Fibroblast of lung (primary cell): ENCODE results near the gene PPP1R1B. TPM values are rescaled to one million over a fixed set of nuclear protein-coding genes. Genes with fewer than 3 reads are reported as not detected.
A peak's percentile ranks its signal among the peaks of the same experiment; 100 is the strongest.

Experiments
- DNase-seq, 2 donors: peaks; one replicate each; pipeline versions ENCODE4 v3.0.0 to v3.0.0-alpha.2; 2010; ENCODE audit warnings: low read depth in 2 of 2
- H2AFZ ChIP-seq: 2 replicates; pipeline ENCODE4 v1.5.1; 2012; ENCODE audit warnings: low read length, control low read depth, inconsistent platforms
- H3K27ac ChIP-seq: 2 replicates; pipeline ENCODE4 v1.5.1; 2011; ENCODE audit warnings: low read length, control low read depth; ENCODE audit not compliant: insufficient read depth
- H3K27me3 ChIP-seq: 2 replicates; pipeline ENCODE4 v1.5.1; 2011; ENCODE audit warnings: mild to moderate bottlenecking, low read length; ENCODE audit not compliant: control insufficient read depth, insufficient read depth
- H3K36me3 ChIP-seq: 2 replicates; pipeline ENCODE4 v1.5.1; 2011; ENCODE audit warnings: low read length; ENCODE audit not compliant: control insufficient read depth, insufficient read depth
- H3K4me1 ChIP-seq: 2 replicates; pipeline ENCODE4 v1.5.1; 2011; ENCODE audit warnings: low read length; ENCODE audit not compliant: control insufficient read depth, insufficient read depth; ENCODE audit errors: extremely low read depth
- H3K4me2 ChIP-seq: 2 replicates; pipeline ENCODE4 v1.5.1; 2011; ENCODE audit warnings: low read length, control low read depth; ENCODE audit not compliant: insufficient read depth; ENCODE audit errors: extremely low read depth
- H3K4me3 ChIP-seq, 4 experiments: fragments of 200-600 bp in 1 of 4; sonication (generic) in 1 of 4; replicated peaks in 1 of 4; 2 replicates each; pipeline ENCODE4 v1.5.1; 2011 to 2016; ENCODE audit warnings: low read length in 4 of 4, low read depth in 3 of 4, mild to moderate bottlenecking in 3 of 4, control low read depth in 2 of 4, inconsistent platforms in 1 of 4, mixed read lengths in 1 of 4; ENCODE audit not compliant: insufficient read depth in 1 of 4; ENCODE audit errors: control extremely low read depth in 1 of 4
- H3K79me2 ChIP-seq: 2 replicates; pipeline ENCODE4 v1.5.1; 2012; ENCODE audit warnings: mild to moderate bottlenecking, low read length, inconsistent platforms; ENCODE audit not compliant: control insufficient read depth, insufficient read depth
- H3K9ac ChIP-seq: 2 replicates; pipeline ENCODE4 v1.5.1; 2011; ENCODE audit warnings: mild to moderate bottlenecking, low read length, control low read depth; ENCODE audit not compliant: insufficient read depth
- H3K9me3 ChIP-seq: 2 replicates; pipeline ENCODE4 v1.5.1; 2012; ENCODE audit warnings: low read depth, low read length; ENCODE audit not compliant: control insufficient read depth, insufficient read depth
- H4K20me1 ChIP-seq: 2 replicates; pipeline ENCODE4 v1.5.1; 2011; ENCODE audit warnings: low read length; ENCODE audit not compliant: control insufficient read depth, insufficient read depth; ENCODE audit errors: extremely low read depth
- CTCF ChIP-seq, 2 donors: IDR thresholded peaks in 1 of 2; conservative IDR thresholded peaks in 1 of 2; 1 replicate in 1 of 2; 2 replicates in 1 of 2; pipeline ENCODE4 v1.5.1; 2011 to 2012; ENCODE audit warnings: low read length in 2 of 2, control low read depth in 1 of 2, inconsistent platforms in 1 of 2, low read depth in 1 of 2, mild to moderate bottlenecking in 1 of 2
- EZH2 ChIP-seq: IDR thresholded peaks from 2 replicates; pipeline ENCODE4 v1.5.1; 2012; ENCODE audit warnings: low read length, control low read depth, mild to moderate bottlenecking; ENCODE audit errors: missing control alignments
- polyA plus RNA-seq, 2 donors: library from polyadenylated mRNA; depleted of rRNA in 1 of 2; stranded (reverse) in 1 of 2; unstranded in 1 of 2; fragments of >200 nt; gene quantifications; 2 replicates each; pipeline ENCODE4 v1.2.1, GENCODE V29; 2011 to 2012; ENCODE audit warnings: missing spikeins in 1 of 2
- total RNA-seq: library from RNA; depleted of rRNA; stranded (reverse); fragments of >200 nt; gene quantifications from 2 replicates; pipeline ENCODE4 v1.2.1, GENCODE V29; 2014

PPP1R1B gene
- total and polyA plus RNA-seq, 2 donors (not counting 1 experiment from before 2014, with no cell fraction given) = under 0.01 to 0.05 TPM

DNA sequence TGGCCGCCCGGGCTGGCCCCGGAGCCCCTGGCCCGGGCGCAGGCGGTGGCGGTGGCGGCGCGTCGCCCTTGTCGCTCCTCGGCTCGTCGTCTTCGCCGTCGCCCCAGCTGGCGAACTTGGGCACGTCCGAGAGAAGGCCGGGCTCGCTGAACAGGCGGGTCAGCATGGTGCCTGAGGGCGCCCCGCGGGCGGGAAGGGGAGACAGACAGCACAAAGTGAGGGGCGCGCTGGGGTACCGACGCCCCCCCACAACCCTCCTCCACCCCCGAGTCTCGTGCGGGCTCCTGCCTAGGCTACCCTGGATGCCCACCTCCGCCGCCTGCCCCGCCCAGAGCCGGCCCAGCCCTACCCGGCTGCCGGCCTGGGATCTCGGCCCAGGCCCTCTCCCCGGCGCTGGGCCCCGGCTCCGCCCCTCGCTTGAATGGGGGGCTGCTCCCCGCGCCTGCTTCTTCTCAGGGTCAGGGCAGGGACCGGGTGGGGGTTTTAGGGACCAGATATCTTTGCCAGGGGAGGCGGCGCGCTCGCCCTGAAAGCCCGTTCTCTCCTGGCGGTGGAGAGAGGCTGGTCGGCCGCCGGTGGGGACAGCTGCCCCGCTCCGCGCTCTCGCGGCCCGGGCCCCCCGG, 20.2 kb upstream of the PPP1R1B start:
- Histone ChIP-seq H3K27ac (no peak overlapping the region), H3K27me3 (peaks cover 65% of the 10 kb centered on the region), H3K79me2 (no peaks in the 10 kb centered on the region), H4K20me1 (no peaks in the 10 kb centered on the region), H3K9ac (no peak overlapping the region), H3K4me1 (no peaks in the 10 kb centered on the region), H3K36me3 (no peaks in the 10 kb centered on the region), H3K4me3 (no peak overlapping the region), H2AFZ (no peak overlapping the region), H3K9me3 (no peaks in the 10 kb centered on the region), H3K4me2 (no peak overlapping the region)
- peak; percentile 27 for TF ChIP-seq EZH2
- TF ChIP-seq CTCF (conservative IDR thresholded peaks at IDR 0.05 in 1 of 2, IDR thresholded peaks at IDR 0.05 in 1 of 2; ENCODE audit: low read depth in 1 of 2, low read length in 2 of 2) = no peak
- no peak for DNase-seq

DNA sequence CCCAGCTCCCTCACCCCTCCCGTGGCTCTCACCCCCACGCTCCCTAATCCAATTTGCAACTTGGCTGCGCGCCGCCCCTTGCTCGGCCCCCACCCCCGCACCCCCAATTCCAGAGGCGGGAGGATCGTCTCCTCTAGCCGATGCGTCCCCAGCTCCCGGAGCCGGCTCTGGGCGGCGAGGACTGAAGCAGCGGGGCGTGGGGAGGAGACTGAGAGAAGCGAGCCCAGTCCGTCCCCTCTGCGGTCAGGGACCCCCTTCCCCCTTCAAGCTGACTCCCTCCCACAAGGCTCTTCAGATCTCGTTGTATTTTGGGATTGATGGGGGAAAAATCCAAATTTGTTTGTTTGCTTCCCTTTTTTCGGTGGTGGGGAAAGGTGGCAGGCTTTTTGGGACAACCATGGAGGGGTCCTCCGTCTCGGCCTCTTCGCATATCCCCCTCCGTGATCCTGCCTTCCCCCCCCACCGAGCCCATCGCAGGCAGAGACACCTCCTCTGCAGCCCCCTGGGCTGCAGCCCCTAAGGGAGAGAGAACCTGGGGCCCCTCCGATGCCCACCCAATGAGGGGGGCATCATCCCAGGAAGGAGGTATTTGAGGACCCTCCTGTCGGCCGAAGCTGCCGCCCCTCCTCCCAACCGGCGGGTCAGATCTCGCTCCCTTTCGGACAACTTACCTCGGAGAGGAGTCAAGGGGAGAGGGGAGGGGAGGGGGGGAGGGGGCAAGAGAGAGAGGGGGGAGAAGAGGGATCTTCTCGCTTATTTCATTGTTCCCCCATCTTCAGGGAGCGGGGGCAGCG, 19.5 kb upstream of the PPP1R1B start:
- H3K27ac ChIP-seq = no peak overlapping the region
- H3K36me3 ChIP-seq = no peaks in the 10 kb centered on the region
- no peak overlapping the region for H2AFZ ChIP-seq
- H3K27me3 ChIP-seq = peaks cover 58% of the 10 kb centered on the region
- no peaks in the 10 kb centered on the region for H3K79me2 ChIP-seq
- no peak overlapping the region for H3K9ac ChIP-seq
- no peak for DNase-seq
- TF ChIP-seq CTCF (conservative IDR thresholded peaks at IDR 0.05 in 1 of 2, IDR thresholded peaks at IDR 0.05 in 1 of 2; ENCODE audit: low read depth in 1 of 2, low read length in 2 of 2) (no peak), EZH2 (peak; percentile 96)
- no peak overlapping the region for H3K4me2 ChIP-seq
- no peak overlapping the region for H3K4me3 ChIP-seq
- no peaks in the 10 kb centered on the region for H3K4me1 ChIP-seq
- H4K20me1 ChIP-seq = no peaks in the 10 kb centered on the region
- no peaks in the 10 kb centered on the region for H3K9me3 ChIP-seq

DNA sequence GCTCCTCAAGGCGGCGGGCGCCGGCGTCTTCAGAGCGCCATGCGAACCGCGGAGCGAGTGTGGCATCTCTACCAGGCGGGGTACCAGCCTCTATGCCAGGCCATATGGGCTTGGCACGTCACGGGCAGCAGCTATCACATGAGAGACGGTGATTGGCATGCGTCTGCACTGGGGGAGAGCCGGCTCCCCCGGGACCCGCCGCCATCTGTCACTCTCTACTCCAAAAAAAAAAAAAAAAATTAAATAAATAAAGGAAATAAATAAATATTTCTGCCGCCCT, 19.0 kb upstream of the PPP1R1B start, which contains the start of gene NEUROD2:
Gene NEUROD2 (minus strand): TSS at position 70 of the 280 bp plus-strand sequence. CDS start 1,321 bp downstream, outside the sequence.
- TF ChIP-seq EZH2 = peak; percentile 4
- TF ChIP-seq CTCF (conservative IDR thresholded peaks at IDR 0.05 in 1 of 2, IDR thresholded peaks at IDR 0.05 in 1 of 2; ENCODE audit: low read depth in 1 of 2, low read length in 2 of 2) = no peak
- H3K9ac ChIP-seq = no peak within 1 kb of the TSS
- no peak within 1 kb of the TSS for H2AFZ ChIP-seq
- no peak within 1 kb of the TSS for H3K4me3 ChIP-seq
- no peaks in the 10 kb centered on the region for H3K4me1 ChIP-seq
- H3K9me3 ChIP-seq = no peaks in the 10 kb centered on the region
- H3K36me3 ChIP-seq = no peaks in the 10 kb centered on the region
- no peak within 1 kb of the TSS for H3K27ac ChIP-seq
- DNase-seq = no peak
- peaks cover 53% of the 10 kb centered on the region for H3K27me3 ChIP-seq
- H3K4me2 ChIP-seq = no peak within 1 kb of the TSS
- no peaks in the 10 kb centered on the region for H3K79me2 ChIP-seq
- no peaks in the 10 kb centered on the region for H4K20me1 ChIP-seq
